ENCODE results near the gene ARMH3. TPM values are rescaled to one million over a fixed set of nuclear protein-coding genes. Genes with fewer than 3 reads are reported as not detected.
"Not testable (repeated sequence)": the region's sequence is repeated elsewhere in the genome, so short reads cannot be mapped to it uniquely, and the experiment has no call there.

Gene ARMH3
- total RNA-seq, 1 experiment from 2014 or later = 30.6 TPM

- TF ChIP-seq REST (IDR thresholded peaks at IDR 0.05; ENCODE audit: insufficient read depth in 1 of 2, low read depth in 2 of 2, low read length in 1 of 2) = no peak
- TF ChIP-seq TCF7L2 (IDR thresholded peaks at IDR 0.05; ENCODE audit: low read depth, low read length) = no peak
- no peak for TF ChIP-seq POLR2AphosphoS5 (IDR thresholded peaks at IDR 0.05; ENCODE audit: low read depth, low read length)
- TF ChIP-seq CTCF (IDR thresholded peaks at IDR 0.05) = no peak
- no peak for TF ChIP-seq SIN3A (IDR thresholded peaks at IDR 0.05; ENCODE audit: borderline replicate concordance, insufficient read depth, low read depth, low read length)
- in situ Hi-C loops (cut with HindIII; ENCODE audit: low pct_unique_long_range_greater_than_20kb, low sequenced_read_pairs) = no loop called here
- no TSS peak for BruUV-seq (replicated peaks)
- ChIA-PET POLR2A (interaction anchor here (0.6 kb wide), 2 partner anchors 14 to 15 kb away, joined by 3 read pairs; no protein-coding TSS in a partner anchor), CTCF (interaction anchor here (0.5 to 0.7 kb wide), 3 partner anchors 101 to 350 kb away, joined by 3 to 7 read pairs (median 4); no protein-coding TSS in a partner anchor)
- no peak overlapping the region for H3K4me3 ChIP-seq (ENCODE audit: low read depth in 2 of 2, low read length in 2 of 2)
- intact Hi-C loops (cut with micrococcal nuclease; ENCODE audit: unreplicated experiment) = no loop called here
- no peaks in the 10 kb centered on the region for H3K27me3 ChIP-seq (ENCODE audit: control insufficient read depth, insufficient read depth, low read length)
- peaks cover 13% of the 10 kb centered on the region; the same call in 1 of the 2 replicates for H3K36me3 ChIP-seq (ENCODE audit: control insufficient read depth, insufficient read depth, low read length)
- H3K4me1 ChIP-seq (ENCODE audit: control insufficient read depth, insufficient read depth, low read length) = peaks cover 10% of the 10 kb centered on the region
- no peak overlapping the region for H3K27ac ChIP-seq (ENCODE audit: low read length)
- no peak for ATAC-seq
- no peaks in the 10 kb centered on the region for H3K9me3 ChIP-seq (ENCODE audit: control insufficient read depth, insufficient read depth, low read depth, low read length)
- no peak for DNase-seq (ENCODE audit: low read depth, low spot score)
Measured at GRCh38 chr10:102007796-102008195, 48.2 kb downstream of the ARMH3 start.

- CTCF ChIA-PET = interaction anchor here (1.5 kb wide), 1 partner anchor 166 kb away, joined by 5 read pairs; no protein-coding TSS in a partner anchor
- DNase-seq (ENCODE audit: low read depth, low spot score); BruUV-seq (replicated peaks); H3K27ac ChIP-seq (ENCODE audit: low read length); ATAC-seq; intact Hi-C loops (cut with micrococcal nuclease; ENCODE audit: unreplicated experiment); H3K27me3 ChIP-seq (ENCODE audit: control insufficient read depth, insufficient read depth, low read length); H3K4me1 ChIP-seq (ENCODE audit: control insufficient read depth, insufficient read depth, low read length); H3K4me3 ChIP-seq (ENCODE audit: low read depth in 2 of 2, low read length in 2 of 2); H3K9me3 ChIP-seq (ENCODE audit: control insufficient read depth, insufficient read depth, low read depth, low read length); in situ Hi-C loops (cut with HindIII; ENCODE audit: low pct_unique_long_range_greater_than_20kb, low sequenced_read_pairs): not testable (repeated sequence)
- POLR2A ChIA-PET = interaction anchor here (0.6 kb wide), 1 partner anchor 16 kb away, joined by 3 read pairs; no protein-coding TSS in a partner anchor
- H3K36me3 ChIP-seq (ENCODE audit: control insufficient read depth, insufficient read depth, low read length) = peaks cover 16% of the 10 kb centered on the region; the same call in 1 of the 2 replicates
Measured at GRCh38 chr10:102007031-102007430, 48.9 kb downstream of the ARMH3 start.

GRCh38 chr10:102004376-102004775 lies 51.6 kb downstream of the ARMH3 start:
- Histone ChIP-seq H3K9me3 (ENCODE audit: control insufficient read depth, insufficient read depth, low read depth, low read length) (no peaks in the 10 kb centered on the region), H3K27ac (ENCODE audit: low read length) (no peak overlapping the region), H3K36me3 (ENCODE audit: control insufficient read depth, insufficient read depth, low read length) (peaks cover 20% of the 10 kb centered on the region; the same call in 1 of the 2 replicates), H3K4me3 (ENCODE audit: low read depth in 2 of 2, low read length in 2 of 2) (no peak overlapping the region), H3K4me1 (ENCODE audit: control insufficient read depth, insufficient read depth, low read length) (no peaks in the 10 kb centered on the region), H3K27me3 (ENCODE audit: control insufficient read depth, insufficient read depth, low read length) (no peaks in the 10 kb centered on the region)
- no peak for ATAC-seq
- intact Hi-C loops (cut with micrococcal nuclease; ENCODE audit: unreplicated experiment) = loop anchor here (5.0 kb wide), 1 partner anchor 112 kb away; no protein-coding TSS in a partner anchor
- in situ Hi-C loops (cut with HindIII; ENCODE audit: low pct_unique_long_range_greater_than_20kb, low sequenced_read_pairs) = no loop called here
- CTCF ChIA-PET = no interaction called here
- TF ChIP-seq CTCF (IDR thresholded peaks at IDR 0.05) (no peak), POLR2AphosphoS5 (IDR thresholded peaks at IDR 0.05; ENCODE audit: low read depth, low read length) (no peak), SIN3A (IDR thresholded peaks at IDR 0.05; ENCODE audit: borderline replicate concordance, insufficient read depth, low read depth, low read length) (no peak), REST (IDR thresholded peaks at IDR 0.05; ENCODE audit: insufficient read depth in 1 of 2, low read depth in 2 of 2, low read length in 1 of 2) (no peak), TCF7L2 (IDR thresholded peaks at IDR 0.05; ENCODE audit: low read depth, low read length) (no peak)
- DNase-seq (ENCODE audit: low read depth, low spot score) = no peak
- POLR2A ChIA-PET = no interaction called here
- BruUV-seq (replicated peaks) = no TSS peak

Measured in Panc1 (cell line).